Activated CD8-positive, alpha-beta memory T cell treated with anti-CD3 and anti-CD28 coated beads, Interleukin-2, amount 10 ng/mL, durations not matched to agents 7 days and 5 days (primary cell): ENCODE results near the gene DAAM2. TPM values are rescaled to one million over a fixed set of nuclear protein-coding genes. Genes with fewer than 3 reads are reported as not detected.

Source experiments
- ATAC-seq: fragments of 150-1000 bp; cut with Tn5 transposase; one replicate; pipeline ENCODE4 v1.10.0; 2021; ENCODE audit warnings: moderate library complexity
- CTCF ChIA-PET: fragments of 350-600 bp; sonication (Branson Sonifier 250); formaldehyde crosslinking; loops from one replicate; lab custom pipeline; 2021; ENCODE audit warnings: antibody characterized with exemption; lab: Charles Lee
- DNase-seq: peaks from one replicate; pipeline ENCODE4 v3.0.0-alpha.2; 2020
- H3K27ac Mint-ChIP-seq: one replicate; pipeline ENCODE4 v1.8.0; 2021; ENCODE audit warnings: mild to moderate bottlenecking, mixed read lengths
- H3K27me3 Mint-ChIP-seq: one replicate; pipeline ENCODE4 v1.8.0; 2021; ENCODE audit warnings: mixed read lengths
- H3K36me3 Mint-ChIP-seq: one replicate; pipeline ENCODE4 v1.8.0; 2021; ENCODE audit warnings: mild to moderate bottlenecking, mixed read lengths
- H3K4me1 Mint-ChIP-seq: one replicate; pipeline ENCODE4 v1.8.0; 2021; ENCODE audit warnings: mixed read lengths
- H3K4me3 Mint-ChIP-seq: one replicate; pipeline ENCODE4 v1.8.0; 2021; ENCODE audit warnings: mild to moderate bottlenecking, moderate library complexity, mixed read lengths
- H3K9me3 Mint-ChIP-seq: one replicate; pipeline ENCODE4 v1.8.0; 2022; ENCODE audit warnings: low read depth, mixed read lengths
- total RNA-seq, 2 experiments: library from RNA; stranded (reverse); gene quantifications; one replicate each; pipeline ENCODE4 v1.2.3, GENCODE V29; 2021

DAAM2 gene
- total RNA-seq, 2 experiments from 2014 or later = not detected

- DNase-seq (no peak), ATAC-seq (no peak)
- H3K4me1 Mint-ChIP-seq = no peaks in the 10 kb centered on the region
- no peak overlapping the region for H3K4me3 Mint-ChIP-seq
- no peaks in the 10 kb centered on the region for H3K36me3 Mint-ChIP-seq
- H3K27ac Mint-ChIP-seq = no peak overlapping the region
- H3K27me3 Mint-ChIP-seq = no peaks in the 10 kb centered on the region
- H3K9me3 Mint-ChIP-seq = no peaks in the 10 kb centered on the region
- CTCF ChIA-PET = no interaction called here
Measured at GRCh38 chr6:39815356-39815755, 23.2 kb downstream of the DAAM2 start.

GRCh38 chr6:39816747-39817146, 24.6 kb downstream of the DAAM2 start:
- ATAC-seq (no peak), DNase-seq (no peak)
- no peak overlapping the region for H3K4me3 Mint-ChIP-seq
- CTCF ChIA-PET = no interaction called here
- H3K27me3 Mint-ChIP-seq = no peaks in the 10 kb centered on the region
- no peaks in the 10 kb centered on the region for H3K36me3 Mint-ChIP-seq
- no peaks in the 10 kb centered on the region for H3K4me1 Mint-ChIP-seq
- no peaks in the 10 kb centered on the region for H3K9me3 Mint-ChIP-seq
- no peak overlapping the region for H3K27ac Mint-ChIP-seq

- H3K4me1 Mint-ChIP-seq = no peaks in the 10 kb centered on the region
- DNase-seq = no peak
- CTCF ChIA-PET = no interaction called here
- H3K27me3 Mint-ChIP-seq = no peaks in the 10 kb centered on the region
- H3K36me3 Mint-ChIP-seq = no peaks in the 10 kb centered on the region
- H3K9me3 Mint-ChIP-seq = no peaks in the 10 kb centered on the region
- no peak overlapping the region for H3K4me3 Mint-ChIP-seq
- no peak overlapping the region for H3K27ac Mint-ChIP-seq
- no peak for ATAC-seq
Measured at GRCh38 chr6:39818695-39819094, 26.5 kb downstream of the DAAM2 start.

- CTCF ChIA-PET = no interaction called here
- no peak overlapping the region for H3K27ac Mint-ChIP-seq
- no peaks in the 10 kb centered on the region for H3K27me3 Mint-ChIP-seq
- no peaks in the 10 kb centered on the region for H3K4me1 Mint-ChIP-seq
- H3K9me3 Mint-ChIP-seq = no peaks in the 10 kb centered on the region
- no peaks in the 10 kb centered on the region for H3K36me3 Mint-ChIP-seq
- ATAC-seq (no peak), DNase-seq (no peak)
- H3K4me3 Mint-ChIP-seq = no peak overlapping the region
Measured at GRCh38 chr6:39819228-39819627, 27.1 kb downstream of the DAAM2 start.

- no peak overlapping the region for H3K27ac Mint-ChIP-seq
- no peaks in the 10 kb centered on the region for H3K36me3 Mint-ChIP-seq
- H3K4me3 Mint-ChIP-seq = no peak overlapping the region
- no peaks in the 10 kb centered on the region for H3K4me1 Mint-ChIP-seq
- CTCF ChIA-PET = no interaction called here
- DNase-seq = no peak
- no peaks in the 10 kb centered on the region for H3K9me3 Mint-ChIP-seq
- no peak for ATAC-seq
- no peaks in the 10 kb centered on the region for H3K27me3 Mint-ChIP-seq
Measured at GRCh38 chr6:39819676-39820075, 27.5 kb downstream of the DAAM2 start.

- ATAC-seq (no peak), DNase-seq (no peak)
- H3K4me1 Mint-ChIP-seq = no peaks in the 10 kb centered on the region
- H3K36me3 Mint-ChIP-seq = no peaks in the 10 kb centered on the region
- CTCF ChIA-PET = no interaction called here
- no peaks in the 10 kb centered on the region for H3K9me3 Mint-ChIP-seq
- H3K27me3 Mint-ChIP-seq = no peaks in the 10 kb centered on the region
- H3K4me3 Mint-ChIP-seq = no peak overlapping the region
- no peak overlapping the region for H3K27ac Mint-ChIP-seq
Measured at GRCh38 chr6:39820553-39820952, 28.4 kb downstream of the DAAM2 start.

GRCh38 chr6:39821046-39821740, 29.0 kb downstream of the DAAM2 start:
- CTCF ChIA-PET = no interaction called here
- no peak overlapping the region for H3K4me3 Mint-ChIP-seq
- H3K27ac Mint-ChIP-seq = no peak overlapping the region
- no peak for ATAC-seq
- H3K27me3 Mint-ChIP-seq = no peaks in the 10 kb centered on the region
- no peaks in the 10 kb centered on the region for H3K9me3 Mint-ChIP-seq
- no peaks in the 10 kb centered on the region for H3K36me3 Mint-ChIP-seq
- DNase-seq = no peak
- no peaks in the 10 kb centered on the region for H3K4me1 Mint-ChIP-seq

GRCh38 chr6:39821742-39822532, 29.8 kb downstream of the DAAM2 start:
- no peaks in the 10 kb centered on the region for H3K36me3 Mint-ChIP-seq
- no peak overlapping the region for H3K27ac Mint-ChIP-seq
- H3K9me3 Mint-ChIP-seq = no peaks in the 10 kb centered on the region

GRCh38 chr6:39822846-39823815, 31.0 kb downstream of the DAAM2 start:
- Mint-ChIP-seq H3K4me3 (no peak overlapping the region), H3K36me3 (no peaks in the 10 kb centered on the region), H3K27me3 (no peaks in the 10 kb centered on the region), H3K27ac (no peak overlapping the region), H3K9me3 (no peaks in the 10 kb centered on the region), H3K4me1 (no peaks in the 10 kb centered on the region)
- no peak for ATAC-seq
- DNase-seq = no peak
- CTCF ChIA-PET = no interaction called here

More at GRCh38 chr6:39821742-39822532, 29.8 kb downstream of the DAAM2 start:
- Mint-ChIP-seq H3K4me3 (no peak overlapping the region), H3K27me3 (no peaks in the 10 kb centered on the region), H3K4me1 (no peaks in the 10 kb centered on the region)
- DNase-seq (no peak), ATAC-seq (no peak)
- CTCF ChIA-PET = no interaction called here

GRCh38 chr6:39824030-39824926, 32.1 kb downstream of the DAAM2 start:
- Mint-ChIP-seq H3K9me3 (no peaks in the 10 kb centered on the region), H3K27ac (no peak overlapping the region), H3K36me3 (no peaks in the 10 kb centered on the region), H3K4me1 (no peaks in the 10 kb centered on the region), H3K4me3 (no peak overlapping the region), H3K27me3 (no peaks in the 10 kb centered on the region)
- CTCF ChIA-PET = no interaction called here
- ATAC-seq = no peak
- DNase-seq = no peak

GRCh38 chr6:39829331-39829730, 37.2 kb downstream of the DAAM2 start:
- DNase-seq = no peak
- H3K4me3 Mint-ChIP-seq = no peak overlapping the region
- ATAC-seq = no peak
- no peaks in the 10 kb centered on the region for H3K4me1 Mint-ChIP-seq
- no peaks in the 10 kb centered on the region for H3K9me3 Mint-ChIP-seq
- no peaks in the 10 kb centered on the region for H3K36me3 Mint-ChIP-seq
- CTCF ChIA-PET = no interaction called here
- no peaks in the 10 kb centered on the region for H3K27me3 Mint-ChIP-seq
- H3K27ac Mint-ChIP-seq = no peak overlapping the region

GRCh38 chr6:39830444-39830843, 38.3 kb downstream of the DAAM2 start:
- Mint-ChIP-seq H3K9me3 (no peaks in the 10 kb centered on the region), H3K27me3 (no peaks in the 10 kb centered on the region), H3K27ac (no peak overlapping the region), H3K4me1 (no peaks in the 10 kb centered on the region), H3K4me3 (no peak overlapping the region), H3K36me3 (no peaks in the 10 kb centered on the region)
- CTCF ChIA-PET = no interaction called here
- ATAC-seq = no peak
- DNase-seq = no peak

- ATAC-seq (no peak), DNase-seq (no peak)
- no peaks in the 10 kb centered on the region for H3K36me3 Mint-ChIP-seq
- no peaks in the 10 kb centered on the region for H3K27me3 Mint-ChIP-seq
- H3K4me1 Mint-ChIP-seq = no peaks in the 10 kb centered on the region
- no peaks in the 10 kb centered on the region for H3K9me3 Mint-ChIP-seq
- CTCF ChIA-PET = no interaction called here
- no peak overlapping the region for H3K4me3 Mint-ChIP-seq
- no peak overlapping the region for H3K27ac Mint-ChIP-seq
Measured at GRCh38 chr6:39831701-39832100, 39.5 kb downstream of the DAAM2 start.
